Stimulated activated effector memory CD8-positive, alpha-beta T cell treated with anti-CD3 and anti-CD28 coated beads, Interleukin-12 subunit alpha, Interleukin-12 subunit beta, amount 100 ng/mL, for 72 hours (primary cell): ENCODE measurements around the gene CYP2C9.
"Not testable (repeated sequence)": the region's sequence is repeated elsewhere in the genome, so short reads cannot be mapped to it uniquely, and the experiment has no call there.

Experiments used
- ATAC-seq: fragments of 150-1000 bp; cut with Tn5 transposase; 2 replicates; pipeline ENCODE4 v1.10.0; 2021
- DNase-seq, 2 donors: peaks; one replicate each; pipeline ENCODE4 v3.0.0; 2021 to 2022; ENCODE audit warnings: low spot score in 2 of 2
- H3K27ac Mint-ChIP-seq: one replicate; pipeline ENCODE4 v1.8.0; 2022; ENCODE audit warnings: mild to moderate bottlenecking, mixed read lengths
- H3K36me3 Mint-ChIP-seq: one replicate; pipeline ENCODE4 v1.8.0; 2022; ENCODE audit warnings: mild to moderate bottlenecking, mixed read lengths
- H3K4me1 Mint-ChIP-seq: one replicate; pipeline ENCODE4 v1.8.0; 2022; ENCODE audit warnings: mixed read lengths
- H3K4me3 Mint-ChIP-seq: one replicate; pipeline ENCODE4 v1.8.0; 2022; ENCODE audit warnings: mild to moderate bottlenecking, mixed read lengths
- H3K9me3 Mint-ChIP-seq: one replicate; pipeline ENCODE4 v1.8.0; 2022; ENCODE audit warnings: mixed read lengths

CYP2C9 gene

GRCh38 chr10:94938383-94938782 lies at the start of gene CYP2C9:
CYP2C9 (plus strand) TSS chr10:94938658; CDS start chr10:94938683, 25 bp downstream.
- Mint-ChIP-seq H3K9me3 (peaks cover 17% of the 10 kb centered on the region), H3K27ac (no peak within 1 kb of the TSS), H3K36me3 (no peaks in the 10 kb centered on the region), H3K4me3 (no peak within 1 kb of the TSS), H3K4me1 (no peaks in the 10 kb centered on the region)
- no peak for DNase-seq
- no peak for ATAC-seq

GRCh38 chr10:94889123-94889522 lies 49.3 kb upstream of the CYP2C9 start:
- H3K27ac Mint-ChIP-seq, result no peak overlapping the region
- peaks cover 3% of the 10 kb centered on the region for H3K9me3 Mint-ChIP-seq
- DNase-seq, result no peak

GRCh38 chr10:94890264-94891022 lies 48.0 kb upstream of the CYP2C9 start:
- H3K27ac Mint-ChIP-seq, result no peak overlapping the region
- H3K9me3 Mint-ChIP-seq, result peaks cover 7% of the 10 kb centered on the region
- ATAC-seq, result no peak
- H3K4me3 Mint-ChIP-seq, result no peak overlapping the region
- H3K4me1 Mint-ChIP-seq, result no peaks in the 10 kb centered on the region
- DNase-seq, result no peak
- no peaks in the 10 kb centered on the region for H3K36me3 Mint-ChIP-seq

More at GRCh38 chr10:94889123-94889522, 49.3 kb upstream of the CYP2C9 start:
- no peak for ATAC-seq
- H3K36me3 Mint-ChIP-seq, result no peaks in the 10 kb centered on the region
- H3K4me3 Mint-ChIP-seq, result no peak overlapping the region
- no peaks in the 10 kb centered on the region for H3K4me1 Mint-ChIP-seq

DNA sequence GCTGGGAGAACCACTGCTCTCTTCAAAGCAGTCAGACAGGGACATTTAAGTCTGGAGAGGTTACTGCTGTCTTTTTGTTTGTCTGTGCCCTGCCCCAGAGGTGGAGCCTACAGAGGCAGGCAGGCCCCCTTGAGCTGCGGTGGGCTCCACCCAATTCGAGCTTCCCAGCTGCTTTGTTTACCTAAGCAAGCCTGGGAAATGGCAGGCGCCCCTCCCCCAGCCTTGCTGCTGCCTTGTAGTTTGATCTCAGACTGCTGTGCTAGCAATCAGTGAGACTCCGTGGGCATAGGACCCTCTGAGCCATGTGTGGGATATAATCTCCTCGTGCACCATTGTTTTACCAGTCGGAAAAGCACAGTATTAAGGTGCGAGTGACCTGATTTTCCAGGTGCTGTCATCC lies 40.0 kb upstream of the CYP2C9 start:
- not testable (repeated sequence) for H3K36me3 Mint-ChIP-seq, H3K9me3 Mint-ChIP-seq, DNase-seq, H3K4me1 Mint-ChIP-seq, H3K4me3 Mint-ChIP-seq, H3K27ac Mint-ChIP-seq, ATAC-seq

DNA sequence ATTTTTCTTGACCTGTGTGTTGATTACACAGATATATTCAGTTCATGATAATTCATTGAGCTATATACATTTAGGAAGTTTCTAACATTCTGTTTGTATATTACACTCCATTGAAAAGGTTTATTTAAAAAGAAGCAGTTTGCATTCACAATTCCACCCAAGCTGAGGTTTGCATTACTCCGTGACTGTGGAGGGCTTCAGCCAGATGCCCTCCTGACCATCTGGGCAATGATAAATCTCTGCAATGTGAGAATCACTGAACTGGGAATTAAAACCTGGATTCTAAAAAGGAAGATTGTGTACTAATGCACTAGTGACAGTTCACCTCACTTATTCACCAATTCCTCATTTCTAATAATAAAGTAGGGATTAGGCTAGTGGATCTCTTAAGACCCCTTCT lies 36.4 kb upstream of the CYP2C9 start:
- ATAC-seq (no peak), DNase-seq (no peak)
- H3K4me3 Mint-ChIP-seq, result no peak overlapping the region
- no peak overlapping the region for H3K27ac Mint-ChIP-seq
- no peaks in the 10 kb centered on the region for H3K4me1 Mint-ChIP-seq
- H3K9me3 Mint-ChIP-seq, result no peaks in the 10 kb centered on the region
- no peaks in the 10 kb centered on the region for H3K36me3 Mint-ChIP-seq

DNA sequence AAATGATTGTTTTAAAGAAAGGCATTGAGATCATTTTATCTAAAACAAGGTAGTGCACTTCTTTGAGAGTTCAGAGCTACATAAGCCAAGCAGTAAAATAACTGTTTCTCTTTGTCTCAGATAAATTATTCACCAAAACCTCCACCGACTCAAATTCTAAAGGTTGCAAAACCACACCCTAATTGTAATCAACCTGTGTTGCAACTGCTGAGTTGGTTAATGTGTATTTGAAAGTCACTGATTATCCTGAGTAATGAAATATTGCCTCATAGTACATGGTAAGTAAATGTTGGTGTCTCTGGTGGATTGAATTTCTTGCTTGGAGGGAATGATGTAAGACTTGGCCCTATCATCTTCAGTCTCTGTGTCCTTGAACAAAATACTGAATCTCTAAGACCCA lies 35.9 kb upstream of the CYP2C9 start:
- no peaks in the 10 kb centered on the region for H3K36me3 Mint-ChIP-seq
- no peak for DNase-seq
- ATAC-seq, result no peak
- H3K4me1 Mint-ChIP-seq, result no peaks in the 10 kb centered on the region
- H3K9me3 Mint-ChIP-seq, result no peaks in the 10 kb centered on the region
- no peak overlapping the region for H3K4me3 Mint-ChIP-seq
- no peak overlapping the region for H3K27ac Mint-ChIP-seq

DNA sequence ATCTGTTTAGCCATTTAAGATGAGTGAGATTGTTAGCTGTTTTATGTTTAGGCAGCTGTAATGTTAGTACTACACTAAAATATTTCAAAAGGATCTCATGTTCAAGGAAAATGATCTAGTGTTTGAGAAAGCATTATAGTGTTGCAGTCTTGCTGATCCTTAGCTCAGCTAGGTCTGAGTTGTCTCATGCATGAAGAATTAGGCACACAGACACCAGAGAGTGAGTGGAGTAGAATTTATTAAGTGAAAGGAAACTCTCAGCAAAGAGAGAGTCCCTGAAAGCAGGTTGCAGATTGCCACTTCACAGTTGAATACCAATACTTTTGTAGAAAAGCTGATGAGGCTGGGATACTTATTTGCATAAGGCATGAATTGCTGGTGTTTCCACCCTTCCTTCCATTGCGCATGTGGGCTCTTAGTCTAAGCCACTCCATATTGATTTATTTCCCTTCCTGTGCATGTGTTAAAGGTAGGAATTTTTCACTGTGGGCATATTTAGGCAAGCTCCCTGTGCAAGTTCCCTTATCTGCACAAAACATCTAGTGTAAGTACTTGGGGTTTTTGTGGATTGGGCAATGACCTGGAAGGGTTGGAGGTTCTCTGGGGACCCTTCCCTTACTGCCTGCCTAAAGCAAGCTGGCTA lies 33.8 kb upstream of the CYP2C9 start:
- DNase-seq, H3K27ac Mint-ChIP-seq, H3K36me3 Mint-ChIP-seq, H3K9me3 Mint-ChIP-seq, ATAC-seq, H3K4me1 Mint-ChIP-seq, H3K4me3 Mint-ChIP-seq: not testable (repeated sequence)

GRCh38 chr10:94916423-94916822 lies 22.0 kb upstream of the CYP2C9 start:
- H3K36me3 Mint-ChIP-seq, result no peaks in the 10 kb centered on the region
- peaks cover 5% of the 10 kb centered on the region for H3K9me3 Mint-ChIP-seq
- ATAC-seq (no peak), DNase-seq (no peak)
- H3K4me1 Mint-ChIP-seq, result no peaks in the 10 kb centered on the region
- no peak overlapping the region for H3K27ac Mint-ChIP-seq
- no peak overlapping the region for H3K4me3 Mint-ChIP-seq

DNA sequence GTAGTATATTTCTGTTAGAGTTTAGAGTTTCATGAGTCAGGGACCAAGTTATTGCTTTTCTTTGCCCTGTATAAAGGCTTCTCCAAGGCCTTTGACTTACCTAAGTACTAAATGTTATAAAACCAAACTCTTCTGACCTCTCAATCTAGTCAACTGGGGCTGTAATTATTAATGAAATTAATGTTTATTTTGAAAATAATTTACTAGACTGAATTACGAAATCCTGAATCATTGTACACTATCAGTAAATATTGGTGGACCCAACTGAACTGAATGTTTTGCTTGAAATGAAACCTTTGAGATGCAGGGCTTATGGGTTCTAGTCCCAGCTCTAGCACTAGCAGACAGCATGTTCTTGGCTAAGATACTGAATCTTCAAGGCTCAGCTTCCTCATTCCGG lies 1.7 kb upstream of the CYP2C9 start:
- ATAC-seq, result no peak

DNA sequence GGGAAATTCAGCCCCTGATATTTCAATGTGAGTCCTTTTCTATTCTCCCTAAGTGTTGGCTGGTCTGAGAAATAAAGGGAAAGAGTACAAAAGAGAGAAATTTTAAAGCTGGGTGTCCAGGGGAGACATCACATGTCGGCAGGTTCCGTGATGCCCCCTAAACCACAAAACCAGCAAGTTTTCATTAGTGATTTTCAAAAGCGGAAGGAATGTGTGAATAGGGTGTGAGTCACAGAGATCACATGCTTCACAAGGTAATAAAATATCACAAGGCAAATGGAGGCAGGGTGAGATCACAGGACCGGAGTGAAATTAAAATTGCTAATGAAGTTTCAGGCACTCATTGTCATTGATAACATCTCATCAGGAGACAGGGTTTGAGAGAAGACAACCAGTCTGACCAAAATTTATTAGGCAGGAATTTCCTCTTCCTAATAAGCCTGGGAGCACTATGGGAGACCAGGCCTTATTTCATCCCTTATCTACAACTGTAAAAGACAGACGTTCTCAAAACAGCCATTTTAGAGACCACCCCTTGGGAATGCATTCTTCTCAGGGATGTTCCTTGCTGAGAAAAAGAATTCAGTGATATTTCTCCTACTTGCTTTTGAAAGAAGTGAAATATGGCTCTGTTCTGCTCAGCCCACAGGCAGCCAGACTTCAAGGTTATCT lies 5.1 kb downstream of the CYP2C9 start:
- not testable (repeated sequence) for H3K27ac Mint-ChIP-seq, H3K36me3 Mint-ChIP-seq, DNase-seq, H3K4me3 Mint-ChIP-seq, ATAC-seq, H3K4me1 Mint-ChIP-seq
- H3K9me3 Mint-ChIP-seq, result peaks cover 19% of the 10 kb centered on the region

More for the DNA sequence above, 1.7 kb upstream of the CYP2C9 start:
- peaks cover 12% of the 10 kb centered on the region for H3K9me3 Mint-ChIP-seq
- no peak for DNase-seq
- H3K4me3 Mint-ChIP-seq, result no peak overlapping the region
- H3K27ac Mint-ChIP-seq, result no peak overlapping the region
- no peaks in the 10 kb centered on the region for H3K4me1 Mint-ChIP-seq
- no peaks in the 10 kb centered on the region for H3K36me3 Mint-ChIP-seq

DNA sequence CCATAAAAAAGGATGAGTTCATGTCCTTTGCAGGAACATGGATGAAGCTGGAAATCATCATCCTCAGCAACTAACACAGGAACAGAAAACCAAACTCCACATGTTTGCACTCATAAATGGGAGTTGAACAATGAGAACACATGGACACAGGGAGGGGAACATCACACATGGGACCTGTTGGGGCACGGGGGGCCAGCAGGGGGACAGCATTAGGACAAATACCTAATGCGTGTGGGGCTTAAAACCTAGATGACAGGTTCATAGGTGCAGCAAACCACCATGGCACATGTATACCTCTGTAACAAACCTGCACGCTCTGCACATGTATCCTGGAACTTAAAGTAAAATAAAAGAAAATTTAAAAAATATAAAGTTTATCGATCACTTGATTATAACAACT lies 7.7 kb downstream of the CYP2C9 start:
- not testable (repeated sequence) for H3K4me1 Mint-ChIP-seq, H3K36me3 Mint-ChIP-seq, DNase-seq, H3K27ac Mint-ChIP-seq, H3K4me3 Mint-ChIP-seq, ATAC-seq
- peaks cover 18% of the 10 kb centered on the region for H3K9me3 Mint-ChIP-seq

DNA sequence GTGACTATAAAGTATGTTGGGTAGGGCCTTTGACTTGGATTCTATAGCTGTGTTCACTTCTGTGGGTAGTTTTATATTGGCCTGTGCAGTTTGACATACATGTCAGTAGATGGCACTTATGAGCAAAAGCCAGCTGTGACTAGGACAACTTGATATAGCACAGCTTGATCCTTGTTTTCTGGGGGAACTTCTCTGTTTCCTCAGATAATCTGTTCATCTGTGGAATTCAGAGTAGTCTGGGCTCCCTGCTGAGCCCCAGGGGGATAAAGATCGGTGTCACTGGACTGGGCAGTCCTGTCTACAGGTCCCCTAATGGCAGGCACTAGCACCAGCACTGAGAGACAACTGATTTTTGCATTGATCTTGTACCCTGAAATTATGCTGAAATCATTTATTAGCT lies 25.4 kb downstream of the CYP2C9 start:
- no peaks in the 10 kb centered on the region for H3K36me3 Mint-ChIP-seq
- H3K4me1 Mint-ChIP-seq, result no peaks in the 10 kb centered on the region
- peaks cover 12% of the 10 kb centered on the region for H3K9me3 Mint-ChIP-seq
- H3K27ac Mint-ChIP-seq, result no peak overlapping the region
- DNase-seq (no peak), ATAC-seq (no peak)
- H3K4me3 Mint-ChIP-seq, result no peak overlapping the region

DNA sequence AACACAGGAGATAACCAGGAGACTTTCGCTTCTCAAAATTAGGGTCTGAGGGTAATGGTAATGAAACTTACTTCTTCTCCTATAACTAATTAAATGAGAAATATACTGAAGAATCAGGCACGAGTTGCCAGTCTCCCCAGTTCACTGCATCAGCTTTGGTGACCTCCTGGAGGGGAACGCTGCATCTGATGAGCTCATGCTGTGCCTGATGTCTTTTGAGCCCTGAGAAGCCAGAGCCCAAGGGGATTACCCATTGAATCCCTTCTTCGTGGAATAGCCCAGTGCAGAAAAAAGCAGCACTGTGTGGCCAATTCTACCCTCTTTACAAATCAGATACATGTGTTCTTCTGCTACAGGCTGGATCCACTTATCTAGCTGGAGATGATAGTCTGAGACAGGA lies 45.1 kb downstream of the CYP2C9 start:
- no peaks in the 10 kb centered on the region for H3K36me3 Mint-ChIP-seq
- H3K4me3 Mint-ChIP-seq, result no peak overlapping the region
- no peak for ATAC-seq
- H3K4me1 Mint-ChIP-seq, result no peaks in the 10 kb centered on the region
- peaks cover 19% of the 10 kb centered on the region for H3K9me3 Mint-ChIP-seq
- no peak for DNase-seq
- no peak overlapping the region for H3K27ac Mint-ChIP-seq

DNA sequence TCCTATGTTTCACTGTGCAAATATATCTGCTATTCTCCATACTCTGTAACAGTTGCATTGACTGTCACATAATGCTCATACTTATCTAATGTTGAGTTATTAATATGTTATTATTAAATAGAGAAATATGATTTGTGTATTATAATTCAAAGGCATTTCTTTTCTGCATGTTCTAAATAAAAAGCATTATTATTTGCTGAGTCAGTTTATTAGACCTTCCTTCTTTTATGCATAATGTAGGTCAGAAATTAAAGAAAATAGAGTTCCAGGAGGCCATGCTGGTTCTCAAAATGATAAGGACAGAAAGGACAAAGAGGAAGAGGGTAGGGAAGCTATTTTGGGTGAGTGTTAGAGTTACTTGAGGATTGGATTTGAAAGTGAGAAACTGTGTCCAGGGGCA lies 50.7 kb downstream of the CYP2C9 start:
- H3K9me3 Mint-ChIP-seq, result peaks cover 21% of the 10 kb centered on the region
- H3K27ac Mint-ChIP-seq, result no peak overlapping the region
- H3K4me1 Mint-ChIP-seq, result no peaks in the 10 kb centered on the region
- DNase-seq (no peak), ATAC-seq (no peak)
- H3K36me3 Mint-ChIP-seq, result no peaks in the 10 kb centered on the region
- no peak overlapping the region for H3K4me3 Mint-ChIP-seq

DNA sequence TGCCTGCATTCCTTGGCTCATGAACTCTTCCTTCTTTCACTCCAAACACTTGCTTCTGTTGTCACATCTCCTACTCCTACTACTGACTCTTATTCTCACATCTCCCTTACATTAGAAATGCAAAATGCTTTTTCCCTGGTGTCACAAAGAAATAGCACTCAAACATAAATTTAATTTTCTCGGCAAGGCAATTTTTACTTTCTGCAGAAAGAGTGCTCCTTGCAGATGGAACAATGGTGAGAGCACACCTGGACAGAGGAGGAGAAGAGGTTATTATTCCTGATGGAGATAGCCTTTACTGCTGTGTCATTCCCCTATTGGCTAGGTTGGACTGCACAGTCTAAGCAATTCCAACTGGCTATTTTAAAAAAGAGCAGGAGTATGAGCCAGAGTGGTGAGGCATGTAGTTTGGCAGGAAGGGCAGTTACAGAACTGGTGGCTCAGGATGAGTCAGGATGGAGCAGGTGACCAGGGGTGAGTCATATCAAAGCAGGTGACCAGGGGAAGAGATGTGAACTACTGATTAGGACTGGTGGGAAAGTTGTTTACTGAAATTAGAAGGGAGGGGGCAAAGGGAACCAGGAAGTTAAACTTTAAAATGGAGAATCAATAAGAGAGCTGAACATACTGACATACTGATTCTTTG lies 52.9 kb downstream of the CYP2C9 start:
- DNase-seq (no peak), ATAC-seq (no peak)
- peaks cover 19% of the 10 kb centered on the region for H3K9me3 Mint-ChIP-seq
- H3K27ac Mint-ChIP-seq, result no peak overlapping the region
- H3K4me1 Mint-ChIP-seq, result no peaks in the 10 kb centered on the region
- no peak overlapping the region for H3K4me3 Mint-ChIP-seq
- no peaks in the 10 kb centered on the region for H3K36me3 Mint-ChIP-seq
